ENCODE data around the gene FUT1. TPM values are rescaled to one million over a fixed set of nuclear protein-coding genes. Genes with fewer than 3 reads are reported as not detected.

The FUT1 gene
- total RNA-seq, 1 experiment from 2014 or later, result 11.5 TPM

GRCh38 chr19:48716562-48717291 lies 35.7 kb downstream of the FUT1 start:
- Mint-ChIP-seq H3K27ac (no peak overlapping the region), H3K36me3 (peaks cover 7% of the 10 kb centered on the region; the same call in 1 of the 2 replicates), H3K4me1 (peaks cover 44% of the 10 kb centered on the region), H3K9me3 (no peaks in the 10 kb centered on the region), H3K4me3 (peak overlapping the region; percentile 60), H3K27me3 (ENCODE audit: low read depth) (peaks cover 3% of the 10 kb centered on the region; the same call in 1 of the 2 replicates)
- POLR2A ChIA-PET, result interaction anchor here (1.0 to 1.5 kb wide), 4 partner anchors 8 to 93 kb away, joined by 3 to 6 read pairs (median 4); partner anchors contain the start of gene FUT2
- CTCF ChIA-PET, result interaction anchor here (0.7 to 4.7 kb wide), 10 partner anchors 8 to 128 kb away, joined by 3 to 31 read pairs (median 3); partner anchors contain the start of gene CA11
- ATAC-seq (no peak), DNase-seq (ENCODE audit: low spot score) (peak; percentile 43)
- TF ChIP-seq, protein P1, sequence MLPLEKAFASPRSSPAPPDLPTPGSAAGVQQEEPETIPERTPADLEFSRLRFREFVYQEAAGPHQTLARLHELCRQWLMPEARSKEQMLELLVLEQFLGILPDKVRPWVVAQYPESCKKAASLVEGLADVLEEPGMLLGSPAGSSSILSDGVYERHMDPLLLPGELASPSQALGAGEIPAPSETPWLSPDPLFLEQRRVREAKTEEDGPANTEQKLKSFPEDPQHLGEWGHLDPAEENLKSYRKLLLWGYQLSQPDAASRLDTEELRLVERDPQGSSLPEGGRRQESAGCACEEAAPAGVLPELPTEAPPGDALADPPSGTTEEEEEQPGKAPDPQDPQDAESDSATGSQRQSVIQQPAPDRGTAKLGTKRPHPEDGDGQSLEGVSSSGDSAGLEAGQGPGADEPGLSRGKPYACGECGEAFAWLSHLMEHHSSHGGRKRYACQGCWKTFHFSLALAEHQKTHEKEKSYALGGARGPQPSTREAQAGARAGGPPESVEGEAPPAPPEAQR (CRISPR knock-in tag; IDR thresholded peaks at IDR 0.05), result no peak
- no peak for TF ChIP-seq PREB (CRISPR knock-in tag; IDR thresholded peaks at IDR 0.05; ENCODE audit: borderline replicate concordance)
- TF ChIP-seq ZNF671 (CRISPR knock-in tag; IDR thresholded peaks at IDR 0.05), result no peak
- TF ChIP-seq ZNF512 (CRISPR knock-in tag; IDR thresholded peaks at IDR 0.05; ENCODE audit: borderline replicate concordance), result no peak
- TF ChIP-seq, protein P2, sequence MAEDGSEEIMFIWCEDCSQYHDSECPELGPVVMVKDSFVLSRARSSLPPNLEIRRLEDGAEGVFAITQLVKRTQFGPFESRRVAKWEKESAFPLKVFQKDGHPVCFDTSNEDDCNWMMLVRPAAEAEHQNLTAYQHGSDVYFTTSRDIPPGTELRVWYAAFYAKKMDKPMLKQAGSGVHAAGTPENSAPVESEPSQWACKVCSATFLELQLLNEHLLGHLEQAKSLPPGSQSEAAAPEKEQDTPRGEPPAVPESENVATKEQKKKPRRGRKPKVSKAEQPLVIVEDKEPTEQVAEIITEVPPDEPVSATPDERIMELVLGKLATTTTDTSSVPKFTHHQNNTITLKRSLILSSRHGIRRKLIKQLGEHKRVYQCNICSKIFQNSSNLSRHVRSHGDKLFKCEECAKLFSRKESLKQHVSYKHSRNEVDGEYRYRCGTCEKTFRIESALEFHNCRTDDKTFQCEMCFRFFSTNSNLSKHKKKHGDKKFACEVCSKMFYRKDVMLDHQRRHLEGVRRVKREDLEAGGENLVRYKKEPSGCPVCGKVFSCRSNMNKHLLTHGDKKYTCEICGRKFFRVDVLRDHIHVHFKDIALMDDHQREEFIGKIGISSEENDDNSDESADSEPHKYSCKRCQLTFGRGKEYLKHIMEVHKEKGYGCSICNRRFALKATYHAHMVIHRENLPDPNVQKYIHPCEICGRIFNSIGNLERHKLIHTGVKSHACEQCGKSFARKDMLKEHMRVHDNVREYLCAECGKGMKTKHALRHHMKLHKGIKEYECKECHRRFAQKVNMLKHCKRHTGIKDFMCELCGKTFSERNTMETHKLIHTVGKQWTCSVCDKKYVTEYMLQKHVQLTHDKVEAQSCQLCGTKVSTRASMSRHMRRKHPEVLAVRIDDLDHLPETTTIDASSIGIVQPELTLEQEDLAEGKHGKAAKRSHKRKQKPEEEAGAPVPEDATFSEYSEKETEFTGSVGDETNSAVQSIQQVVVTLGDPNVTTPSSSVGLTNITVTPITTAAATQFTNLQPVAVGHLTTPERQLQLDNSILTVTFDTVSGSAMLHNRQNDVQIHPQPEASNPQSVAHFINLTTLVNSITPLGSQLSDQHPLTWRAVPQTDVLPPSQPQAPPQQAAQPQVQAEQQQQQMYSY (CRISPR knock-in tag; IDR thresholded peaks at IDR 0.05), result peak; percentile 83
- TF ChIP-seq ZNF138 (CRISPR knock-in tag; conservative IDR thresholded peaks at IDR 0.05), result 0 out of 2 replicates have a peak, but pooled peaks have one; percentile 25
- TF ChIP-seq ZNF121 (CRISPR knock-in tag; IDR thresholded peaks at IDR 0.05), result no peak
- TF ChIP-seq SOX15 (CRISPR knock-in tag; IDR thresholded peaks at IDR 0.05), result no peak
- TF ChIP-seq CREB1 (CRISPR knock-in tag; IDR thresholded peaks at IDR 0.05), result no peak
- TF ChIP-seq, protein P3, sequence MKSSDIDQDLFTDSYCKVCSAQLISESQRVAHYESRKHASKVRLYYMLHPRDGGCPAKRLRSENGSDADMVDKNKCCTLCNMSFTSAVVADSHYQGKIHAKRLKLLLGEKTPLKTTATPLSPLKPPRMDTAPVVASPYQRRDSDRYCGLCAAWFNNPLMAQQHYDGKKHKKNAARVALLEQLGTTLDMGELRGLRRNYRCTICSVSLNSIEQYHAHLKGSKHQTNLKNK (CRISPR knock-in tag; IDR thresholded peaks at IDR 0.05), result no peak
- no peak for TF ChIP-seq ATF3 (CRISPR knock-in tag; conservative IDR thresholded peaks at IDR 0.05)
- TF ChIP-seq ZNF317 (CRISPR knock-in tag; IDR thresholded peaks at IDR 0.05; ENCODE audit: borderline replicate concordance, low read depth), result no peak
- TF ChIP-seq MYBL2 (CRISPR knock-in tag; IDR thresholded peaks at IDR 0.05), result no peak
- 0 out of 2 replicates have a peak, but pooled peaks have one; percentile 43 for TF ChIP-seq FOXP1 (CRISPR knock-in tag; IDR thresholded peaks at IDR 0.05; ENCODE audit: borderline replicate concordance)
- no peak for TF ChIP-seq TP53 (CRISPR knock-in tag; IDR thresholded peaks at IDR 0.05)
- TF ChIP-seq SP1 (CRISPR knock-in tag; conservative IDR thresholded peaks at IDR 0.05), result 0 out of 2 replicates have a peak, but pooled peaks have one; percentile 34
- no peak for TF ChIP-seq ZNF219 (CRISPR knock-in tag; IDR thresholded peaks at IDR 0.05; ENCODE audit: borderline replicate concordance)
- TF ChIP-seq, protein P4, sequence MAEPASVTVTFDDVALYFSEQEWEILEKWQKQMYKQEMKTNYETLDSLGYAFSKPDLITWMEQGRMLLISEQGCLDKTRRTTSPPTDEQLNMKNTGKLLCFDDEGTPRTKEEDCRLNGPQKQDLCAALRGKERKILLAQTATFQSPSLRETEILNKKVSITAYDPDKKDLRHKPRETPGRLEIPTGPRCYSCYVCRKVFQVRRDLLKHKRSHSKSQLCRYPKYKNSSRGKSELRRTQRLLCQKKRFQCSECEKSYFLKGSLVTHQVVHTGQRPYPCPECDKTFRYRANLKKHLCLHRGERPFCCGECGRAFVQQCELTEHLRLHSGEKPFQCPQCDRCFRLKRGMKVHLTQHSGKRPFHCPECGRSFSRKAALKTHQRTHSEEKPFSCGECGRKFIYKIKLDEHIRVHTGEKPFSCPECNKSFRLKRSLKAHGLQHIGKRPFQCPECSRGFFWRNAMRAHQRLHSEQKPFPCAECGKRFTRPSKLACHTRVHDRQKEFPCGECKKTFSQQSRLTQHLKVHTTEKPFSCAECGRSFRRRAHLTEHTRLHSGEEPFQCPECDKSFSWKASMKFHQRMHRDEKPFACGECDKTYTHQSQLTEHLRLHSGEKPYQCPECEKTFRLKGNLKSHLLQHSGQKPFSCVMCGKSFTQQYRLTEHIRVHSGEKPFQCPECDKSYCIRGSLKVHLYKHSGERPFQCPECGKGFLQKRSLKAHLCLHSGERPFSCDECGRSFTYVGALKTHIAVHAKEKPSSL (CRISPR knock-in tag; conservative IDR thresholded peaks at IDR 0.05), result no peak
- TF ChIP-seq, protein P5, sequence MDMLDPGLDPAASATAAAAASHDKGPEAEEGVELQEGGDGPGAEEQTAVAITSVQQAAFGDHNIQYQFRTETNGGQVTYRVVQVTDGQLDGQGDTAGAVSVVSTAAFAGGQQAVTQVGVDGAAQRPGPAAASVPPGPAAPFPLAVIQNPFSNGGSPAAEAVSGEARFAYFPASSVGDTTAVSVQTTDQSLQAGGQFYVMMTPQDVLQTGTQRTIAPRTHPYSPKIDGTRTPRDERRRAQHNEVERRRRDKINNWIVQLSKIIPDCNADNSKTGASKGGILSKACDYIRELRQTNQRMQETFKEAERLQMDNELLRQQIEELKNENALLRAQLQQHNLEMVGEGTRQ (CRISPR knock-in tag; IDR thresholded peaks at IDR 0.05), result no peak
- TF ChIP-seq, protein P6, sequence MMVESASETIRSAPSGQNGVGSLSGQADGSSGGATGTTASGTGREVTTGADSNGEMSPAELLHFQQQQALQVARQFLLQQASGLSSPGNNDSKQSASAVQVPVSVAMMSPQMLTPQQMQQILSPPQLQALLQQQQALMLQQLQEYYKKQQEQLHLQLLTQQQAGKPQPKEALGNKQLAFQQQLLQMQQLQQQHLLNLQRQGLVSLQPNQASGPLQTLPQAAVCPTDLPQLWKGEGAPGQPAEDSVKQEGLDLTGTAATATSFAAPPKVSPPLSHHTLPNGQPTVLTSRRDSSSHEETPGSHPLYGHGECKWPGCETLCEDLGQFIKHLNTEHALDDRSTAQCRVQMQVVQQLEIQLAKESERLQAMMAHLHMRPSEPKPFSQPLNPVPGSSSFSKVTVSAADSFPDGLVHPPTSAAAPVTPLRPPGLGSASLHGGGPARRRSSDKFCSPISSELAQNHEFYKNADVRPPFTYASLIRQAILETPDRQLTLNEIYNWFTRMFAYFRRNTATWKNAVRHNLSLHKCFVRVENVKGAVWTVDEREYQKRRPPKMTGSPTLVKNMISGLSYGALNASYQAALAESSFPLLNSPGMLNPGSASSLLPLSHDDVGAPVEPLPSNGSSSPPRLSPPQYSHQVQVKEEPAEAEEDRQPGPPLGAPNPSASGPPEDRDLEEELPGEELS (CRISPR knock-in tag; IDR thresholded peaks at IDR 0.05), result no peak
- TF ChIP-seq TEAD1 (CRISPR knock-in tag; IDR thresholded peaks at IDR 0.05), result no peak
- peak; percentile 96 for TF ChIP-seq ZNF263 (CRISPR knock-in tag; IDR thresholded peaks at IDR 0.05; ENCODE audit: low read depth)
